Measurements from ENCODE around the gene KRT79.

- no peak for TF ChIP-seq CTCF (IDR thresholded peaks at IDR 0.05)
- no peak for TF ChIP-seq POLR2A (IDR thresholded peaks at IDR 0.05)
- TF ChIP-seq POLR2AphosphoS5 (IDR thresholded peaks at IDR 0.05) = peak in 1 of 3 donors; percentile 84
- TF ChIP-seq EP300 (IDR thresholded peaks at IDR 0.05) = no peak
Observed at GRCh38 chr12:52871291-52872039, 37.4 kb upstream of the KRT79 start.
